Fibroblast of skin of right biceps (primary cell): Measurements from ENCODE around the gene ATP8A2.
"Not testable (repeated sequence)": the region's sequence is repeated elsewhere in the genome, so short reads cannot be mapped to it uniquely, and the experiment has no call there.

ENCODE experiments used
- DNase-seq: peaks from one replicate; pipeline ENCODE4 v3.0.0-alpha.2; 2013

ATP8A2 gene

GRCh38 chr13:25934127-25934526, 562.4 kb downstream of the ATP8A2 start:
- DNase-seq, result no peak

- DNase-seq, result no peak
Observed at GRCh38 chr13:25939961-25940687, 568.4 kb downstream of the ATP8A2 start.

GRCh38 chr13:25943081-25943480, 571.3 kb downstream of the ATP8A2 start:
- DNase-seq, result no peak

GRCh38 chr13:25943658-25944057, 571.9 kb downstream of the ATP8A2 start:
- no peak for DNase-seq

GRCh38 chr13:25945596-25945995, 573.8 kb downstream of the ATP8A2 start:
- peak; percentile 67 for DNase-seq

GRCh38 chr13:25946321-25946720, 574.5 kb downstream of the ATP8A2 start:
- no peak for DNase-seq

GRCh38 chr13:25948910-25949309, 577.1 kb downstream of the ATP8A2 start:
- no peak for DNase-seq

- DNase-seq, result no peak
Observed at GRCh38 chr13:25951831-25952230, 580.1 kb downstream of the ATP8A2 start.

GRCh38 chr13:25954080-25954479, 582.3 kb downstream of the ATP8A2 start:
- DNase-seq, result not testable (repeated sequence)

GRCh38 chr13:25954943-25955342, 583.2 kb downstream of the ATP8A2 start:
- not testable (repeated sequence) for DNase-seq

GRCh38 chr13:25958986-25959385, 587.2 kb downstream of the ATP8A2 start:
- DNase-seq, result no peak

GRCh38 chr13:25961294-25961693, 589.5 kb downstream of the ATP8A2 start:
- DNase-seq, result no peak

GRCh38 chr13:25963674-25964073, 591.9 kb downstream of the ATP8A2 start:
- peak; percentile 22 for DNase-seq

- no peak for DNase-seq
Observed at GRCh38 chr13:25965596-25965995, 593.8 kb downstream of the ATP8A2 start.

GRCh38 chr13:25966086-25966485, 594.3 kb downstream of the ATP8A2 start:
- DNase-seq, result no peak

- no peak for DNase-seq
Observed at GRCh38 chr13:25967144-25967543, 595.4 kb downstream of the ATP8A2 start.

- no peak for DNase-seq
Observed at GRCh38 chr13:25971047-25971446, 599.3 kb downstream of the ATP8A2 start.

GRCh38 chr13:25971459-25972145, 599.8 kb downstream of the ATP8A2 start:
- DNase-seq, result no peak

- no peak for DNase-seq
Observed at GRCh38 chr13:25973085-25973484, 601.3 kb downstream of the ATP8A2 start.

- no peak for DNase-seq
Observed at GRCh38 chr13:25973576-25973975, 601.8 kb downstream of the ATP8A2 start.

GRCh38 chr13:25977216-25977615, 605.4 kb downstream of the ATP8A2 start:
- DNase-seq, result no peak

GRCh38 chr13:25977671-25978070, 605.9 kb downstream of the ATP8A2 start:
- no peak for DNase-seq

GRCh38 chr13:25978961-25979360, 607.2 kb downstream of the ATP8A2 start:
- no peak for DNase-seq

GRCh38 chr13:25979371-25979770, 607.6 kb downstream of the ATP8A2 start:
- no peak for DNase-seq

GRCh38 chr13:25980255-25980654, 608.5 kb downstream of the ATP8A2 start:
- DNase-seq, result peak; percentile 31
